B cell (primary cell): Measurements from ENCODE around the gene KLF16. TPM values are rescaled to one million over a fixed set of nuclear protein-coding genes. Genes with fewer than 3 reads are reported as not detected.
"Not testable (repeated sequence)": the region's sequence is repeated elsewhere in the genome, so short reads cannot be mapped to it uniquely, and the experiment has no call there.

Experiments
- ATAC-seq: fragments of 200-7000 bp; cut with Tn5 transposase; one replicate; pipeline ENCODE4 v1.10.0; 2021; ENCODE audit warnings: low read depth, mild to moderate bottlenecking, moderate number of reproducible peaks, moderate library complexity
- CTCF ChIA-PET: fragments of 350-600 bp; sonication (Branson Sonifier 250); formaldehyde crosslinking; loops from one replicate; lab custom pipeline; 2021; ENCODE audit warnings: antibody characterized with exemption, inconsistent platforms; lab: Charles Lee
- POLR2A ChIA-PET: fragments of 350-600 bp; sonication (Branson Sonifier 250); formaldehyde crosslinking; loops from one replicate; lab custom pipeline; 2021; ENCODE audit warnings: antibody characterized with exemption; lab: Charles Lee
- DNase-seq: peaks from one replicate; pipeline ENCODE4 v3.0.0; 2013
- H2AFZ ChIP-seq: 2 replicates; pipeline ENCODE4 v1.6.1; 2012; ENCODE audit warnings: mild to moderate bottlenecking, low read depth, low read length; ENCODE audit not compliant: insufficient read depth, poor library complexity, severe bottlenecking
- H3K27ac ChIP-seq, 2 donors: 1 replicate in 1 of 2; 2 replicates in 1 of 2; pipeline ENCODE4 v1.5.1; 2012 to 2013; ENCODE audit warnings: low read length in 2 of 2, mild to moderate bottlenecking in 2 of 2, moderate library complexity in 1 of 2
- H3K27me3 ChIP-seq, 4 experiments: fragments of 200-600 bp in 1 of 4; sonication (generic) in 1 of 4; replicated peaks in 1 of 4; 1 replicate in 2 of 4; 2 replicates in 2 of 4; pipeline versions ENCODE4 v1.6.1 to v1.7.0; 2013 to 2016; ENCODE audit warnings: low read length in 3 of 4, mild to moderate bottlenecking in 2 of 4, mixed read lengths in 1 of 4, moderate library complexity in 1 of 4; ENCODE audit not compliant: insufficient read depth in 4 of 4, control insufficient read depth in 3 of 4; ENCODE audit errors: control extremely low read depth in 1 of 4
- H3K36me3 ChIP-seq, 2 experiments: replicated peaks in 1 of 2; 1 replicate in 1 of 2; 2 replicates in 1 of 2; pipeline versions ENCODE4 v1.6.1 to v1.7.1; 2013; ENCODE audit warnings: low read length in 1 of 2; ENCODE audit not compliant: insufficient read depth in 2 of 2, control insufficient read depth in 1 of 2; ENCODE audit errors: control extremely low read depth in 1 of 2, extremely low read depth in 1 of 2
- H3K4me1 ChIP-seq, 2 donors: fragments of 200-600 bp in 1 of 2; sonication (generic) in 1 of 2; 1 replicate in 1 of 2; 2 replicates in 1 of 2; pipeline versions ENCODE4 v1.5.1 to v1.6.1; 2013 to 2017; ENCODE audit warnings: low read length in 2 of 2; ENCODE audit not compliant: control insufficient read depth in 2 of 2, insufficient read depth in 2 of 2
- H3K4me2 ChIP-seq: replicated peaks from 2 replicates; pipeline ENCODE3; 2012; ENCODE audit warnings: mild to moderate bottlenecking, low read depth, low read length; ENCODE audit not compliant: poor library complexity, severe bottlenecking
- H3K4me3 ChIP-seq, 5 experiments: fragments of 200-600 bp in 1 of 5; sonication (generic) in 1 of 5; 1 replicate in 3 of 5; 2 replicates in 2 of 5; pipeline versions ENCODE4 v1.5.1 to v1.7.0; 2011 to 2016; ENCODE audit warnings: low read length in 4 of 5, mild to moderate bottlenecking in 4 of 5, low read depth in 2 of 5, control low read depth in 1 of 5, moderate library complexity in 1 of 5; ENCODE audit not compliant: insufficient read depth in 1 of 5; ENCODE audit errors: control extremely low read depth in 1 of 5, extremely low read depth in 1 of 5
- H3K79me2 ChIP-seq: fragments of 200-600 bp; sonication (generic); one replicate; pipeline ENCODE4 v1.6.0; 2016; ENCODE audit warnings: low read length; ENCODE audit not compliant: control insufficient read depth, insufficient read depth
- H3K9ac ChIP-seq: fragments of 200-600 bp; sonication (generic); 2 replicates; pipeline ENCODE4 v1.6.1; 2017; ENCODE audit warnings: mild to moderate bottlenecking, low read length, moderate library complexity
- H3K9me3 ChIP-seq, 3 donors: one replicate each; pipeline versions ENCODE4 v1.6.1 to v1.7.1; 2013; ENCODE audit warnings: low read length in 2 of 3; ENCODE audit not compliant: control insufficient read depth in 2 of 3, insufficient read depth in 1 of 3; ENCODE audit errors: control extremely low read depth in 1 of 3
- H4K20me1 ChIP-seq: 2 replicates; pipeline ENCODE4 v1.6.0; 2012; ENCODE audit warnings: mild to moderate bottlenecking, low read length; ENCODE audit not compliant: insufficient read depth, control insufficient read depth, poor library complexity, severe bottlenecking
- H3K27ac Mint-ChIP-seq: one replicate; pipeline ENCODE4 v1.8.0; 2021; ENCODE audit warnings: mixed read lengths
- H3K27me3 Mint-ChIP-seq: one replicate; pipeline ENCODE4 v1.8.0; 2021; ENCODE audit warnings: mixed read lengths
- H3K4me1 Mint-ChIP-seq: one replicate; pipeline ENCODE4 v1.8.0; 2021; ENCODE audit warnings: mixed read lengths
- H3K4me3 Mint-ChIP-seq: one replicate; pipeline ENCODE4 v1.8.0; 2021; ENCODE audit warnings: mixed read lengths
- H3K9me3 Mint-ChIP-seq: one replicate; pipeline ENCODE4 v1.8.0; 2022; ENCODE audit warnings: mixed read lengths; ENCODE audit not compliant: insufficient read depth
- EZH2 ChIP-seq: IDR thresholded peaks from 2 replicates; pipeline ENCODE4 v1.6.1; 2012; ENCODE audit warnings: borderline replicate concordance, low read depth, mild to moderate bottlenecking, moderate library complexity, low read length; ENCODE audit not compliant: insufficient read depth, poor library complexity, severe bottlenecking
- WGBS: methylation state at CpG from one replicate; pipeline ENCODE4 v1.1.5; 2013; ENCODE audit warnings: missing lambda C conversion rate; ENCODE audit not compliant: insufficient coverage; 5-methylcytosine and 5-hydroxymethylcytosine counted together
- intact Hi-C: fragments of 100-400 bp; cut with micrococcal nuclease; formaldehyde crosslinking; loops from one replicate; pipeline ENCODE4 v1.10.0; 2022
- polyA plus RNA-seq: library from polyadenylated mRNA; depleted of rRNA; stranded (reverse); fragments of >200 nt; gene quantifications from 2 replicates; pipeline ENCODE4 v1.2.3, GENCODE V29; 2012
- total RNA-seq, 2 donors: library from RNA; stranded (reverse); fragments of 120-200 nt in 1 of 2; gene quantifications; 1 replicate in 1 of 2; 2 replicates in 1 of 2; pipeline versions ENCODE4 v1.2.3 to v1.2.4, GENCODE V29; 2013 to 2022
- TF ChIP-seq, protein P1 (sequence below): fragments of 200-600 bp; IDR thresholded peaks from one replicate; pipeline ENCODE4 v1.8.0; 2022; ENCODE audit warnings: antibody characterized with exemption, mild to moderate bottlenecking

KLF16 gene
- total and polyA plus RNA-seq, 2 donors (not counting 1 experiment from before 2014, with no cell fraction given) = 29.7 to 49.0 TPM

DNA sequence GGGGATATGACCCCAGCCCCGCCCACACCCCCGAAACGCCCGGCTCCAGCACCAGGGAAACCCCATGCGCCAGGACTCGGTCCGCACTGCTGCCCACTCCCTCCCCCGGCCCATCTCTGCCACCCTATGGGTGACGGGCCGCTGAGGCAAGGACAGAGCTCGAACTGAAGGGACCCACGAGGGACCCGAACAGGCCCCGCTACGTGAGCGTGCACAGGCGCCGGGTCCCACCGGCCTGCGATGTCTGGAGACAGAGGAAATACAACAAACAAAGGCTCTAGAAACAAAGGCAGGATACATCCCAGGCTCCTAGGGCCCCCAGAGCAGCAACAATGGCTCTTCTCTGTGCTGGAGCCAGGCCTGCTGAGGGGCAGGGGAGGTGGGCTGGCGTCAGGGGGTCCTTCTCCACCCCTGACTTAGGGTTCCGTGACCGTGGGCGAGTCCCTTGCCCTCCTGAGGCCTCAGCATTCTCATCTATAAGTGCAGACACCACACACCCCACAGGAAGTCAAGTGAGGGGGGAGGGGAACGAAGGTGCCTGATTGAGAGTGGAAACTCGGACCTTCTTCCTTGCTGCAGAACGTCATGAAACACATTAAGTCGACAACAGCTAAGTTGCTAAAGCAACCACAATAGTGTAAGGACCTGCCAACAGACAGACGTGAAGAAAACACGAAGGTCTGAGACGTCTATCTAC is 18.9 kb upstream of the KLF16 start:
- Histone ChIP-seq H3K79me2 (peaks cover 56% of the 10 kb centered on the region), H3K4me3 (no peak overlapping the region), H3K27ac (peak overlapping the region; percentile 0 to 24), H3K4me2 (peak overlapping the region; percentile 92), H3K4me1 (peaks cover 32 to 50% of the 10 kb centered on the region in 2 donors), H3K36me3 (peaks cover 0 to 13% of the 10 kb centered on the region in 2 experiments), H3K27me3 (no peaks in the 10 kb centered on the region), H3K9ac (no peak overlapping the region), H4K20me1 (peaks cover 46% of the 10 kb centered on the region), H2AFZ (no peak overlapping the region), H3K9me3 (no peaks in the 10 kb centered on the region)
- Mint-ChIP-seq H3K27ac (peak overlapping the region; percentile 78), H3K9me3 (no peaks in the 10 kb centered on the region), H3K27me3 (no peaks in the 10 kb centered on the region), H3K4me3 (peak overlapping the region; percentile 99), H3K4me1 (peaks cover 33% of the 10 kb centered on the region)
- WGBS = 82% methylated on average over 24 of the region's 31 CpGs
- ATAC-seq = no peak
- peak; percentile 30 for DNase-seq
- ChIA-PET POLR2A (interaction anchor here (0.6 kb wide), 1 partner anchor 21 kb away, joined by 9 read pairs; no protein-coding TSS in a partner anchor), CTCF (no interaction called here)
- no peak for TF ChIP-seq EZH2
- TF ChIP-seq, protein P1, sequence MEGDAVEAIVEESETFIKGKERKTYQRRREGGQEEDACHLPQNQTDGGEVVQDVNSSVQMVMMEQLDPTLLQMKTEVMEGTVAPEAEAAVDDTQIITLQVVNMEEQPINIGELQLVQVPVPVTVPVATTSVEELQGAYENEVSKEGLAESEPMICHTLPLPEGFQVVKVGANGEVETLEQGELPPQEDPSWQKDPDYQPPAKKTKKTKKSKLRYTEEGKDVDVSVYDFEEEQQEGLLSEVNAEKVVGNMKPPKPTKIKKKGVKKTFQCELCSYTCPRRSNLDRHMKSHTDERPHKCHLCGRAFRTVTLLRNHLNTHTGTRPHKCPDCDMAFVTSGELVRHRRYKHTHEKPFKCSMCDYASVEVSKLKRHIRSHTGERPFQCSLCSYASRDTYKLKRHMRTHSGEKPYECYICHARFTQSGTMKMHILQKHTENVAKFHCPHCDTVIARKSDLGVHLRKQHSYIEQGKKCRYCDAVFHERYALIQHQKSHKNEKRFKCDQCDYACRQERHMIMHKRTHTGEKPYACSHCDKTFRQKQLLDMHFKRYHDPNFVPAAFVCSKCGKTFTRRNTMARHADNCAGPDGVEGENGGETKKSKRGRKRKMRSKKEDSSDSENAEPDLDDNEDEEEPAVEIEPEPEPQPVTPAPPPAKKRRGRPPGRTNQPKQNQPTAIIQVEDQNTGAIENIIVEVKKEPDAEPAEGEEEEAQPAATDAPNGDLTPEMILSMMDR = no peak
- intact Hi-C loops = no loop called here

DNA sequence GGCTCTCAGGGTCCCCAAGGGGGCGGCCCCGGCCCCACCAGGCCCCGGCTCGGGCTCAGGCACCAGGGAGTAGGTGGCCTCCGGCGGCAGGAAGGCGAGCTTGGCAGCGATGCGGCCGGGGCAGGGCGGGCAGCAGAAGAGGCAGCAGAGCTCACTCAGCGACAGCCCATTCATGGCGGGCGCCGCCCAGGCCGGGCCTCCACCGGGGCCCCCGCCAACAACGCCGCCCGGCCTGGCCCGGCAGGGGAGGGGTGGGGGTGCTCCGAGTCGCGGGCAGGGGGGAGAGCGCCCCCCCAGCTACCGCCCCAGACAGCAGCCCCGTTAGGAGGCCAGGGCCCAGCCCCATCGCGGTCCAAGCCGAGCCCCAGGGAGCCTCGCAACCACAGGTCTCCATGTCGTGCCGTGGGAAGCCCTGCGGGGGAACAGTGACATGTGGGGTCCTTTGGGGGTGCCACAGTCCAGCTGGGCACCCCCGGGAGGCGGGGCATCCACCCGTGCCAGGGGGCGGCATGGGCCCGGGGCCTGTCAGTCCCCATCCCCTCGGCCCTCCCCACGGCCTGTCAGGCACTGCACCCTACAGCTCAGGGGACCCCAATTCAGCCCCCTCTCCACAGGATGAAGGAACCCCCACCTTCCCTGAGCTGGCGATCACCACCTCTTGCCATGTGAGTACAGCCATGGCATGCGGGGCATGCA is 18.2 kb upstream of the KLF16 start:
- ATAC-seq, DNase-seq, intact Hi-C loops, H3K27ac Mint-ChIP-seq, H2AFZ ChIP-seq, H3K27me3 ChIP-seq, POLR2A ChIA-PET, H3K9ac ChIP-seq, H3K4me3 ChIP-seq, H3K27me3 Mint-ChIP-seq, H3K9me3 Mint-ChIP-seq, CTCF ChIA-PET, H3K9me3 ChIP-seq: not testable (repeated sequence)
- Histone ChIP-seq H3K4me1 (peaks cover 32 to 46% of the 10 kb centered on the region in 2 donors), H3K27ac (peak overlapping the region in 1 of 2 donors; percentile 0), H3K79me2 (peaks cover 58% of the 10 kb centered on the region), H4K20me1 (peaks cover 46% of the 10 kb centered on the region), H3K36me3 (peaks cover 0 to 13% of the 10 kb centered on the region in 2 experiments), H3K4me2 (peak overlapping the region; percentile 92)
- Mint-ChIP-seq H3K4me3 (peak overlapping the region; percentile 99), H3K4me1 (peaks cover 34% of the 10 kb centered on the region)
- 94% methylated on average over 22 of the region's 44 CpGs for WGBS
